ENCODE data around the gene KCNQ4. TPM values are rescaled to one million over a fixed set of nuclear protein-coding genes. Genes with fewer than 3 reads are reported as not detected.
A peak's percentile ranks its signal among the peaks of the same experiment; 100 is the strongest.

KCNQ4 gene
- total and polyA plus RNA-seq, 2 donors from 2014 or later: 0.65 to 1.2 TPM

DNA sequence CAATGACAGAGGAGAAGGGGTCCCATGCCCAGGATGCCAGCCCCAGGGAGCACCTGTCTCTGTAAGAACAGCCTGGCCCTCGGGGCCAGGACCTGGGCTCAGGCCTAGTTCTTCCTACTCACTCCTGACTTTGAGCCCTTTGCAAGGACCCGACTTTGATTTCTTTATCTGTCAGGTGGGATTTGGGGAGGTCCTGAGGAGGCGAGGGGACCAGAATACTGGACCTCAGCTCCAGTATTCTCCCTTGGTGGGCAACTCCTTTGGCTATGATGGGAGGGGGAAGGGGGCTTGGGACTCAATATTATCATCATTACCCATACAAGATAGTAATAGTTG, 18.1 kb downstream of the KCNQ4 start:
- Histone ChIP-seq H3K36me3 (ENCODE audit: control insufficient read depth in 2 of 3, insufficient read depth in 3 of 3, low read length in 3 of 3) (no peaks in the 10 kb centered on the region), H3K4me3 (ENCODE audit: low read length in 3 of 3) (peak overlapping the region; percentile 26 to 73 (median 45)), H3K9me3 (ENCODE audit: control insufficient read depth in 2 of 3, insufficient read depth in 1 of 3, low read length in 3 of 3) (no peaks in the 10 kb centered on the region), H3K27me3 (ENCODE audit: control insufficient read depth, insufficient read depth, low read length) (no peaks in the 10 kb centered on the region), H3K9ac (ENCODE audit: low read length in 3 of 3) (no peak overlapping the region), H3K27ac (ENCODE audit: low read depth in 2 of 2, low read length in 2 of 2) (peak overlapping the region in 1 of 2 donors; percentile 81), H3K4me1 (ENCODE audit: control insufficient read depth in 2 of 3, insufficient read depth in 2 of 3, low read depth in 1 of 3, low read length in 3 of 3) (peaks cover 0 to 14% (median 3%) of the 10 kb centered on the region in 3 donors)
- TF ChIP-seq, protein P1, sequence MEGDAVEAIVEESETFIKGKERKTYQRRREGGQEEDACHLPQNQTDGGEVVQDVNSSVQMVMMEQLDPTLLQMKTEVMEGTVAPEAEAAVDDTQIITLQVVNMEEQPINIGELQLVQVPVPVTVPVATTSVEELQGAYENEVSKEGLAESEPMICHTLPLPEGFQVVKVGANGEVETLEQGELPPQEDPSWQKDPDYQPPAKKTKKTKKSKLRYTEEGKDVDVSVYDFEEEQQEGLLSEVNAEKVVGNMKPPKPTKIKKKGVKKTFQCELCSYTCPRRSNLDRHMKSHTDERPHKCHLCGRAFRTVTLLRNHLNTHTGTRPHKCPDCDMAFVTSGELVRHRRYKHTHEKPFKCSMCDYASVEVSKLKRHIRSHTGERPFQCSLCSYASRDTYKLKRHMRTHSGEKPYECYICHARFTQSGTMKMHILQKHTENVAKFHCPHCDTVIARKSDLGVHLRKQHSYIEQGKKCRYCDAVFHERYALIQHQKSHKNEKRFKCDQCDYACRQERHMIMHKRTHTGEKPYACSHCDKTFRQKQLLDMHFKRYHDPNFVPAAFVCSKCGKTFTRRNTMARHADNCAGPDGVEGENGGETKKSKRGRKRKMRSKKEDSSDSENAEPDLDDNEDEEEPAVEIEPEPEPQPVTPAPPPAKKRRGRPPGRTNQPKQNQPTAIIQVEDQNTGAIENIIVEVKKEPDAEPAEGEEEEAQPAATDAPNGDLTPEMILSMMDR (IDR thresholded peaks at IDR 0.05; ENCODE audit: borderline replicate concordance, extremely low read depth, insufficient read depth): no peak
- no peak for DNase-seq
- no peak for FAIRE-seq
- intact Hi-C loops (cut with DNase I): no loop called here

DNA sequence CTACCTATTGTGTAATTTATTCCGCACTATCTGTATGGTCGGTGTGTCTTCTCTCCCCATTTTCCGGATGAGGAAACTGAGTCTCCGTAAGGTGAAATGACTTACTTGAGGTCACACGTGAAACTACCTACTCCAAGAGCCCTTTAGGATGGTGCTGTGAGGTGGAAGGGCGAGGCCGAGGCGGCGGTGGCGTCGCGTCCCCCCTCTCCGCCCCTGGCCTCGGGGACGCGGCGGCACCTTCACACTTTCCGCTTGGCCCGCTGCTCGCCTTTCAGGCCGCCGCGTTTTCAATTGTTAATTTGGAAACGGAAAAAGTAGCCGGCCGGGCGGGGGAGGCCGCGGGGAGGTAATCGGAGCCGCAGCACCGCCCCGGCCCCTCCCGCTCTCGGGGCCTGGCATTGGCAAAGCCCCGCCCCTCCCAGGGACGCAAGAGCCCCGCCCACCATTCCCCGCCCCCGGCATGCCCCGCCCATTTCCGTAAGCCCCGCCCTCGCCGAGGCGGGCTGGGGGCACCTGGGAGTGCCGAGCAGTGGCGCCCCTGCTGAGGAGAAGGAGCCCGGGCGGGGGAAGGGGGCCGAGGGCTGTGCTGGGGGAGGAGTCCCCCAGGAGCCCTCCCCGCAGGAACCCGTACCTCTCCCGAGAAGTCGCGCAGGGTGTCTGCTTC, 18.6 kb downstream of the KCNQ4 start:
- no peaks in the 10 kb centered on the region for H3K27me3 ChIP-seq (ENCODE audit: control insufficient read depth, insufficient read depth, low read length)
- intact Hi-C loops (cut with DNase I): no loop called here
- no peaks in the 10 kb centered on the region for H3K9me3 ChIP-seq (ENCODE audit: control insufficient read depth in 2 of 3, insufficient read depth in 1 of 3, low read length in 3 of 3)
- H3K4me3 ChIP-seq (ENCODE audit: low read length in 3 of 3): peak overlapping the region; percentile 26 to 73 (median 45)
- H3K27ac ChIP-seq (ENCODE audit: low read depth in 2 of 2, low read length in 2 of 2): peak overlapping the region; percentile 65 to 81
- no peaks in the 10 kb centered on the region for H3K36me3 ChIP-seq (ENCODE audit: control insufficient read depth in 2 of 3, insufficient read depth in 3 of 3, low read length in 3 of 3)
- H3K4me1 ChIP-seq (ENCODE audit: control insufficient read depth in 2 of 3, insufficient read depth in 2 of 3, low read depth in 1 of 3, low read length in 3 of 3): peaks cover 0 to 14% (median 3%) of the 10 kb centered on the region in 3 donors
- no peak overlapping the region for H3K9ac ChIP-seq (ENCODE audit: low read length in 3 of 3)
- DNase-seq (peak; percentile 89 to 95 (median 93)), FAIRE-seq (no peak)
- TF ChIP-seq, protein P1 (IDR thresholded peaks at IDR 0.05; ENCODE audit: borderline replicate concordance, extremely low read depth, insufficient read depth): no peak

DNA sequence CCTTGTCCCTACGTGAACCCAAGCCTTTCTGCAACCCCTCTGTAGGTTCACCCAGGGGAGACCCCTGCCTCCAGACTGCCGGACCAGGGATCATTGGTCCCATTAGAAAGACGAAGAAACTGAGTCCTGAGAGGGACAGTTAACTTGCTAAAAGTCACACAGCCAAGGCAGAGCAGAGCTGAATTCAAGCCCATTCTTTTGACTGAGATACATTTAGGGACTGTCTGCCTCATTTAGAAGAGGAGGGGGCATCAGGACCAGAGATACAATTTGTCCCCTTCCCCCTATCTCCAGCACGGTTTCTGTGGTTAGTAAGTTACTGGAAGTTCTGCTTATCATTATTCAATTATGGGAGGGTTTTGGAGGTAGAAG, 19.1 kb downstream of the KCNQ4 start:
- TF ChIP-seq, protein P1 (IDR thresholded peaks at IDR 0.05; ENCODE audit: borderline replicate concordance, extremely low read depth, insufficient read depth): no peak
- DNase-seq: no peak
- no peak overlapping the region for H3K9ac ChIP-seq (ENCODE audit: low read length in 3 of 3)
- no peaks in the 10 kb centered on the region for H3K9me3 ChIP-seq (ENCODE audit: control insufficient read depth in 2 of 3, insufficient read depth in 1 of 3, low read length in 3 of 3)
- no peaks in the 10 kb centered on the region for H3K36me3 ChIP-seq (ENCODE audit: control insufficient read depth in 2 of 3, insufficient read depth in 3 of 3, low read length in 3 of 3)
- H3K27ac ChIP-seq (ENCODE audit: low read depth in 2 of 2, low read length in 2 of 2): peak overlapping the region; percentile 65
- no peak for FAIRE-seq
- no peak overlapping the region for H3K4me3 ChIP-seq (ENCODE audit: low read length in 3 of 3)
- intact Hi-C loops (cut with DNase I): no loop called here
- H3K27me3 ChIP-seq (ENCODE audit: control insufficient read depth, insufficient read depth, low read length): no peaks in the 10 kb centered on the region
- H3K4me1 ChIP-seq (ENCODE audit: control insufficient read depth in 2 of 3, insufficient read depth in 2 of 3, low read depth in 1 of 3, low read length in 3 of 3): peaks cover 0 to 14% (median 3%) of the 10 kb centered on the region in 3 donors

DNA sequence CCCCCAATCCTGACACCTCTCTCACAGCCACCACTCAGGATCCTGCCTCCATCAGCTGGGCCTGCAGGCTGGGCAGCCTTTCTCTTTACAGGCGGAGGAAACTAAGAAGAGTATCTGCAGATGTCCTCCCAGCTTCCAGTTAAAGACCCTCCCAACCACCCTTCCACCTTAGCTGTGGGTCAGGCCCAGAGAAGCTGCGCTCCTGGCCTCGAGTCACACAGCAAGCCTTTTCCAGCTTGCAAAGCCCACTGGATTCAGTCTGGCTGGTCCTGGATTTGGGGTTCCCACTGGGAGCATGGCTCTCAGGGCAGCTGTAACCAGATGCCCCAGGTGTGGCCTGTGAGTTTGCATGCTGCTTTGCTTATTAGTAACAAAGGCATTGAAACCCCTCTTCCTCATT, 19.9 kb downstream of the KCNQ4 start:
- FAIRE-seq (no peak), DNase-seq (no peak)
- H3K4me1 ChIP-seq (ENCODE audit: control insufficient read depth in 2 of 3, insufficient read depth in 2 of 3, low read depth in 1 of 3, low read length in 3 of 3): peaks cover 0 to 14% (median 3%) of the 10 kb centered on the region in 3 donors
- intact Hi-C loops (cut with DNase I): no loop called here
- TF ChIP-seq, protein P1 (IDR thresholded peaks at IDR 0.05; ENCODE audit: borderline replicate concordance, extremely low read depth, insufficient read depth): no peak
- H3K36me3 ChIP-seq (ENCODE audit: control insufficient read depth in 2 of 3, insufficient read depth in 3 of 3, low read length in 3 of 3): no peaks in the 10 kb centered on the region
- H3K9me3 ChIP-seq (ENCODE audit: control insufficient read depth in 2 of 3, insufficient read depth in 1 of 3, low read length in 3 of 3): no peaks in the 10 kb centered on the region
- no peak overlapping the region for H3K9ac ChIP-seq (ENCODE audit: low read length in 3 of 3)
- no peak overlapping the region for H3K27ac ChIP-seq (ENCODE audit: low read depth in 2 of 2, low read length in 2 of 2)
- no peak overlapping the region for H3K4me3 ChIP-seq (ENCODE audit: low read length in 3 of 3)
- H3K27me3 ChIP-seq (ENCODE audit: control insufficient read depth, insufficient read depth, low read length): no peaks in the 10 kb centered on the region

All from kidney (tissue), 14 donors.